Activated T-cell treated with anti-CD3 and anti-CD28 coated beads for 4 hours (primary cell): ENCODE data around the gene NLRP5.
"Not testable (repeated sequence)": the region's sequence is repeated elsewhere in the genome, so short reads cannot be mapped to it uniquely, and the experiment has no call there.

Experiments used
- DNase-seq: peaks from one replicate; pipeline ENCODE4 v3.0.0-alpha.2; 2020

The NLRP5 gene

DNA sequence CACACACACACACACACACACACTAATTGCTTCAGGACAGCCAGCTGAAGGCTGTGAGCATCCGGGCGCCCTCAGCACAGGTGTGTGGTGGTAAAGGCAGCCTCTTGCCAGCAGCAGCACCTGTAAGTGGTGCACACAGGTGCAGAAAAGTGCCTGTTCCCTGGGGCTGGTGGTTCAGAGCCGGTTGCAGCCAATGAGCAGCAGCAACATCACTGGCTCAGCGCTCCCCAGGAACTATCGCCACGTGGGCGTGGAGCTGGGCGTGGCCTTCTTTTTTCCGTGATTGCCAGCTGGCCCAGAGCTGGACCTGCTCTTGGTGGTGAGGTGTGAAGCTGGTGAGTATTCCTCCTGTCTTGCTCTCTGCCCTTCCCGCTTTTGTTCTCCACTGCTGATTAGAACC is at the start of gene NLRP5:
Gene NLRP5, plus strand, starts transcription at position 289 of the 400 bp plus-strand sequence.
- DNase-seq = no peak

DNA sequence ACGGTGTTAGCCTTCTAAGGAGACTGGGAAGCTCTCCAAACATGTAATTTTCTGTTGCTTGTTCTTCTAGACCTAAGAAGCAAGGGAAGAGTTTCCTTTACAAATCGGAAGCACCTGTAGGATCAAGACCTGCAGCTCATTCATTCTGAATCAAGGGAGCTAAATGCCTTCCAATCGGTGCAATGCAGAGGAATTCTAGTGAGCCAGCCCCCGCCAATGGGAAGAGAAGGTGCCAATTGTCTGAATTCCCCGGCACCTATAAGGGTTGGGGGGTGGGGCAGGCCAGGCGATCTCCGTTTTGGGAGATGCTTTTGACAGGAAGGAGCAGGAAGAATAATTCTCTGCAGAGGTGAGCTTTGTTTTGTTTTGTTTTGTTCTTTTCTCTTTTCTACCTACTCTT is 47.4 kb upstream of the NLRP5 start:
- DNase-seq = no peak

DNA sequence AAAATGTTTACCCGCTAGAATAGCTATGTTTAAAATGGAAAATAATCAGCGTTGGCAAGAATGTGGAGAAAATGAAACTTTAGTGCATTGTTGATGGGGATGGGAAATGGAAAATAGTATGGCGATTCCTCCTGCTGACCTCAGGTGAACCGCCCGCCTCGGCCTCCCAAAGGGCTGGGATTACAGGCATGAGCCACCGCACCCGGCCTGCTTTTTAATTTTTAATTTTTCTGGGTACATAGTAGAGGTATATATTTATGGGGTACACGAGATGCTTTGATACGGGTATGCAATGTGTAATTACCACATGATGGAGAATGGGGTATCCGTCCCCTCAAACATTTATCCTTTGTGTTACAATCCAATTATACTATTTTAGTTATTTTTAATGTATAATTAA is 46.3 kb upstream of the NLRP5 start:
- no peak for DNase-seq

DNA sequence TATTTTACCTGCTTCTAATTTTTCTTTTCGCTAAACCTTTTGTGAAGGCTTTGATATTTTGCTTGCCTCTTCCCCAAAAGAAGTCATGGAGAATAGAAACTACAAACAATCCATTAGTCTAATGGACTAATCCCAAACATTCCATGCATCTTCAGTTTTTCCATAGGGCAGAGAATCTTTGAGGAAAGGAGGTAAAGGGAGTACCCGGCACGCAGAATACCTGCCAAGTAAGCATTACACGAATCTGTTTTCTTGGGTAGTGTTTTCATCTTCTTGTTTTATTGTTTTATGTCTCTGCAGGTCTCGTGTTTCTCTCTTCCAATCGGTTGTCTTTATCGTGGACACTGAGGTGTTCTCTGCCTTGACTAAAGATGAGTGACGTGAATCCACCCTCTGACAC is 39.0 kb upstream of the NLRP5 start, which contains the start of gene NLRP8:
Gene NLRP8, plus strand, starts transcription at position 301 of the 400 bp plus-strand sequence.
- DNase-seq = no peak

DNA sequence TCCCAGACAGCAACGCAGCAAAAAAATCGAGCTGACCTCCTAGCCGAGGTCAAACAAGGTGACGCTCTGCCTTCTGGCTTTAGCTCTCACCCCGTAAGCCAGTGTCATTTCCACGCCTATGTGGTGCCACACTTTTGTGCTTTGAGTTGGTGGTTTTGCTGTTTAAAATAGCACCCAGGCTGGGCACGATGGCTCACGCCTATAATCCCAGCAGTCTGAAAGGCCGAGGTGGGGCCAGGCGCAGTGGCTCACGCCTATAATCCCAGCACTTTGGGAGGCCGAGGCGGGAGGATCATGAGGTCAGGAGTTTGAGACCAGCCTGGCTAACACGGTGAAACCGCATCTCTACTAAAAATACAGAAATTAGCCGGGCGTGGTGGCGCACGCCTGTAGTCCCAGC is 36.0 kb upstream of the NLRP5 start:
- not testable (repeated sequence) for DNase-seq

DNA sequence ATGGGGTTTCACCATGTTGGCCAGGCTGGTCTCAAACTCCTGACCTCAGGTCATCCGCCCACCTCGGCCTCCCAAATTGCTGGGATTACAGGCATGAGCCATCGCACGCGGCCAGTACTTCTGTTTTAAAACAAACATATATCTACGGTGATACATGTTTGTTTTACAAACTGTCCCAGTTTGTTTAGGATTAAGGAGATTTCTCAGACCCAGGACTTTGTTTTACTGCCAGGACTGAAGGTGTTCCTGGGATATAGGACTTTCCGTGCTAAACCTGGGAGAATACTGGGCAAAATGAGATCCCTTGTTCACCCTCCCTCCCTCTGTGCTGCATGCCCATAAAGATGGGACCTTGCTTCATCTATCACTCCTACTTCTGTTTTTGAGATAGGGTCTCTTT is 30.1 kb upstream of the NLRP5 start:
- DNase-seq = no peak

GRCh38 chr19:55958356-55958755 is 28.2 kb upstream of the NLRP5 start:
- DNase-seq = no peak

DNA sequence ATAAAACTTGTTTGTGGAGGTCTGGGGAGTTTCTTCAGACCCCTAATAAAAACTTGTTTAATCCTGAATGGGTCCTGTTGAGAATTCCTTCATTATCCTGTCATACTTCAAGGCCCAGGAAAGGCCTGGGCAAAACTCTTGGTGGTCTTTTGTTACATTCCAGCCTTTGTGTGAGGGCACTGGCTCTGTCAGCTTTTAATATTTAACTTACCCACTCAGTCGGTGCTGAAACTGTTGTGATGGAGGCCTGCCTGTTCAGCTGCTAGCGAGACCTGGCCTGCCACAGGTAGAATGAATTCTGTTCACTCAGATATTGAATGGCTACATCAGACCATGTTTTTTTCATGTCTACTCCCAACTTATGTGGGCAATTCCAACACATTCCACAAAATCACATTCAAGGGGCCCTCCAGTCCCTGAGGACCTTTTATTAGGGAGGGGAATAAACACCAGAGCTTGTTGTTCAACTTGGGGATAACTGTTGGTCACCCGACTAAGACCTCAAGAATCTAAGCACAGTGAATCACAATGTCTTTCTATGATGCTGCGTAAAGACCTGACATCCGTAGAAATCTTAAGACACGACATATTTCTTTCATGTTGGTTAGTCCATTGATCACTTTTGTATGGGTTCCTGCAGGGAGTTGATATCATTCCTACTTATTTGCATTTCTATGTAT is 26.4 kb upstream of the NLRP5 start:
- DNase-seq = no peak

GRCh38 chr19:55962186-55962585 is 24.4 kb upstream of the NLRP5 start:
- DNase-seq = no peak

DNA sequence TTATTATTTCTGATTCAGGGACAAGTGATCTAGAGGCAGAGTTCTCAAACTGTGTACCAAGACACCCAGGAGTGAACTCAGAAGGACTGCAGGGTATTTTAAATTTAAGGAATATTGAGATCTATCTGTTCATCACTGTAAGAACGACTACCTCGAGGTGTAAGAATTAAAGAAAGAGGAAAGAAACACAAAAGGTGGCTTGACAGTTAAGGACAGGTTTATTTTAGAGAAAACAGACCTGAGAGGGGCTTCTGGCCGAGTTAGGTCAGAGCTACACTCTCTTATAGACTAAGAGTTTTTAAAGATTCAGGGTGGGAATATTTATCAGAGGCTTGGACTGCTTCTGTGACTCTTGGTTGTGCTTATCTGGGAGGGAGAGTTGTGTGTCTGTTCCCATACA is 12.6 kb upstream of the NLRP5 start:
- DNase-seq = no peak

DNA sequence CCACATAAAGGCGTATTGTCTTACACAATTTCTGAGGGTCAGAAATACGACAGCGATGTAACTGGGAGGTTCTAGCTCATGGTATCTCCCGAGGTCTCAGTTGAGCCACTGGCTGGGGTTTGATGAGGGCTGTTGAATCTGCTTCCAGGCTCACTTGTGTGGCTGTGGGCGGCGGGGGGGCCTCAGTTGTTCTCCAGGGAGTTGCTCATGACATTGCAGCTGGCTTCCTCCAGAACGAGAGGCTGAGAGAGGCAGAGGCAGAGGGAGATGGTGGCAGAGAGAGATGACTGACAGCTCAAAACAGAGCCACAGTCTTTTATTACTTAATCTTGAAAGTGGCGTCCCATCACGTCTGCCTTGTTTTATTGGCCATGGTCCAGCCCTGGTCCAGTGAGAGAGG is 6.2 kb upstream of the NLRP5 start:
- DNase-seq = no peak

DNA sequence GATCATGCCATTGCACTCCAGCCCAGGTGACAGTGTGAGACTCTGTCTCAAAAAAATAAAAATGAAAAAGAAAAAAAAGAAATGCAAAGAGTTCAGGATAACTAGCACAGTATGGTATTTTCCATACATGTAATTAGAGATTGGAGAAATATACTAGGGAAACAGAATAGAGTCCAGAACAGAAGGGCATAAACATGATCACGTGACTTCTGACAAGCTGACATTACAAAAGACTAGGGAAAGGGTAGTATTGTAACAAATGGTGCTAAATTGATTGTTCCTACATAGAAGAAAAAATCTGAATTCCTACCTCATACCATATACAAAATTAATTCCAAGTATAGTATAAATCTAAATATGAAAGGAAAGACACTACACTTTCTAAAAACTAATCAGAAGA is 1.3 kb upstream of the NLRP5 start:
- no peak for DNase-seq

DNA sequence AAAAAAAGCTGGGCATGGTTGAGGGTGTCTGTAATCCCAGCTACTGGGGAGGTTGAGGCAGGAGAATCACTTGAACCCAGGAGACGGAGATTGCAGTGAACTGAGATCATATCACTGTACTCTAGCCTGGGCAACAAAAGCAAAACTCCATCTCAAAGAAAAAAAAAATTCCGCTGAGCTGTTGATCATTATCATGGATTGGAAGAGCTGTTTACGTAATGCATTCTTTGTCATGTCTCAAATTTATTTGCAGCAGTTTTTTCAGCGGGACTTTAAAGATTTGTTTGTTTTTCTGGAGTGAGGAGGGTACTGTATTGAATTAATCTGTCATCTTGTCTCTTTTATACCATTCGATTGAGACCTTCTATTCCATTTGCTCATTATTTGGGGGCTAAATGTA is 4.3 kb downstream of the NLRP5 start:
- DNase-seq = no peak

- DNase-seq = no peak
Observed at GRCh38 chr19:55993492-55993891, 6.9 kb downstream of the NLRP5 start.

DNA sequence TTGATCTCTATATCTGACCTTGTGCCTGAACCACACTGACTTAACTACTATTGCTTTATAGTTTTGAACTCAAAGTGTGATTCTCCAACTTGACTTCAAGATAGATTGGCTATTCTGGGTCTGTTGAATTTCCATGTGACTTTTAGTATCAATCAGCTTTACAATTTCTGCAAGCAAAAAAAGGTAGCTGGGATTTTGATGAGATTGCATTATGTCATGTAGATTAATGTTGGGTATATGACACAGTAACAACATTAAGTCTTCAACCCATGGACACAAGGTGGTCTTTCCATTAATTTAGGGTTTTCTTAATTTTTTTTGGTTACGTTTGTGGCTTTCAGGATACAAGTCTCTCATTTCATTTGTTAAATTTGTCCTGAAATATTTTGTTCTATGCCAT is 28.2 kb downstream of the NLRP5 start:
- DNase-seq = no peak

GRCh38 chr19:56015756-56016155 is 29.2 kb downstream of the NLRP5 start:
- no peak for DNase-seq

DNA sequence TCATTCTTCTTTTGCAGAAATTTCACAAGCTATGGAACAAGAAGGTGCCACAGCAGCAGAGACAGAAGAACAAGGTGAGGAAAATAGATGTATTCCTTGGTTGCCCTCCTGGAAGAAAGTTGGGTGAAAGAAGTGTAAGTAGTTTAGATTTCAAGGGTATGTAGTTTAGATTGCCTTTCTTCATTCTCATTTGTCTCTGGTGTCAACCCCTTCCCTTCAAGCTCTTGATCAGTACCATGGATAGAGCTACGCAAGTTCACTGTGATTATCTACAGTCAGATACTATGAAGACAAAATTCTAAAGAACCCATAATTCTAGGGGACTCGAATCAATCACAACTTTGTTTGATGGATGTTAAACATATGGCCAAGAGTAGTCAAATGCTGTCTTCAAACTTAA is 32.8 kb downstream of the NLRP5 start:
- not testable (repeated sequence) for DNase-seq

- not testable (repeated sequence) for DNase-seq
Observed at GRCh38 chr19:56020355-56020975, 33.9 kb downstream of the NLRP5 start.

GRCh38 chr19:56026769-56027168 is 40.2 kb downstream of the NLRP5 start:
- DNase-seq = no peak

DNA sequence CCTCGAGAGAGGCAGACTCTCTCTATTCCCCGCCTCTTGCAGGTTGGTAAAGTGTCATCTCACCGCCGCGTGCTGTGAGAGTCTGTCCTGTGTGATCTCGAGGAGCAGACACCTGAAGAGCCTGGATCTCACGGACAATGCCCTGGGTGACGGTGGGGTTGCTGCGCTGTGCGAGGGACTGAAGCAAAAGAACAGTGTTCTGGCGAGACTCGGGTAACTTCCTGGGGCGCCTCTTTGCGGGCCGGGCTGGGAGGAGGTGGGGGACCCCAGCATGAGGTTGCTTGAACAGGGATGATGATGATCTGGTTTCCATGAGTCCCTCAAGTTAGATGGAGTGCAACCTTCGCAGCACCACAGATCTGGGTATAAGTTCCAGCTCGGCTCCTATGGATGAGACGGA is 67.0 kb downstream of the NLRP5 start:
- no peak for DNase-seq

- peak; percentile 56 for DNase-seq
Observed at GRCh38 chr19:56066152-56067023, 79.8 kb downstream of the NLRP5 start.

GRCh38 chr19:56069642-56070041 is 83.1 kb downstream of the NLRP5 start:
- no peak for DNase-seq

DNA sequence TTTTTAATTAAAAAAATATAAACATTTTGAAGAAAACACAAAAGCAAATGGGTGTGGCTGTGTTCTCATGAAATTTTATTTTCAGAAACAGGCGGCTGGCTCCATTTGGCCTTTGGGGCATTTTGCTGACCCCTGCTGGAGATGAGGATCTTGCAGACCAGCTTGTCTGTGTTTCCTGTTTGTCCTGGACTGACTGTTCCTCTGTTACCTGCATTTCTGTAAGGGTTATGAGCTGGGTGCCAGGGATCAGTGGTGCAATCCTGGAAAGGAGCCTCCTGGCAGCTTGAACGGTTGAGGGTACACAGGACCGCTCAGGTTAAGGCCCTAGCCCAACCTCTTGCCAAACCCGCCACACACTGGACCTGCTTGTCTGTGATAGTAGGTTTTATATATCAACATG is 84.6 kb downstream of the NLRP5 start:
- no peak for DNase-seq

DNA sequence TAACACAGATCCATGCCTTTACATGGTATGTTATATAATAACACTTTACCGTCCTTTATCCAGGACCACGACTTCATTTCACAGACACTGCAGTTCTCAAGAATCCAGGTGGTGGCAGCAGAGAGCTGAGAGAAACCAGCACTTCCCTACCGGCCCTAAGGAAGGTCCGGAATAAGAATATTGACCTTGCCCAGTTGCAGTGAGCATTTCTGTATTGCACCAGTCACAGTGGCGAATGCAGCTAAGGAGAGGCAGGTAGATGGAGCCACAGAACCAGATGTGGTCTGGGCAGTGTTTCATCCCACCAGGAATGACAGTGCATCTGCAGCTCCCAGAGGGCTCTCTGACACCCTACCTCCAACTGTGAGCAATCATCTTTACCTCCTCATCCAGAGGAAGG is 89.9 kb downstream of the NLRP5 start:
- DNase-seq = peak; percentile 23
